GM19324 (cell line): ENCODE measurements around the gene LRRC3B.

ENCODE experiments used
- ATAC-seq: cut with Tn5 transposase; IDR thresholded peaks from one replicate; pipeline ENCODE4 v1.9.1; 2021; ENCODE audit warnings: mild to moderate bottlenecking, moderate library complexity; ENCODE audit not compliant: unreplicated experiment, low FRiP score

The LRRC3B gene

DNA sequence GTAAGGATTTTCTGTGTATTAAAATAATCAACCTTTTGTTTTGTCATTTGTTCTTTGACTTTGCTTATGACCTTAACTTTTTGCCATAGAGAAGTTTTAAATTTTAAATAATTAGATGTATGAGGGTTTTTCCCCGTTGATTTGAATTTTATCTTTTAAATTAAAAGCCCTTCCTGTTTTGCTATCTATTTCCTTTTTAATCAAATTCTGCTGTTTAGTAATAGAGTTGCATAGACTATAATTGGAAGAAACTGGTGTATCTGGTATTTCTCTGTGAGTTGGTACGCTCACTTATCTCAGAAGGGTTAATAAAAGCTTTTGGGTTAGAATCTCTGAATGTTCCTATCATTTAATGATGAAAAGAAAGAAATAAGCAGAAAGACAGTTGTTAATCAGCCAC is 82.2 kb downstream of the LRRC3B start:
- ATAC-seq = no peak

DNA sequence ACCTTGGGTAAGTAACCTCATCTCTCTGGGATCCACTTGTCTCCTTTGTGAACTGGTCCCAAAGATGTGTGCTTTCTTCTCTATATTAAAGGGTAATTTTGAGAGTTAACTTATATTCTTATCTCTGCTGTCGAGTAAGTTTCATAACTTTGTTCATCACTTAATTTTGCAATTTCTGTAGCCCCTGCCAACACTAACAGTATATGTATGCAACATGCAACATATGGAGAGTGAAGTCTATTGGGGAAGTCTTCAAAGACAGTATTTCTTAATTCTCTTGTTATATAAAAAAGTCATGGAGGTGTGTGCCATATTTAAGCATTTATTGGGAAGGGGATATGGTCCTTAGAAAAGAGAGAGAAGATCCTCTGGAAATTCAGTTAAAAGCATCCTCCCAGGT is 85.9 kb downstream of the LRRC3B start:
- ATAC-seq = no peak

- peak; percentile 49 for ATAC-seq
These were observed 89.8 kb downstream of the LRRC3B start for GRCh38 chr3:26712211-26713026.

GRCh38 chr3:26713091-26713490 is 90.5 kb downstream of the LRRC3B start:
- no peak for ATAC-seq

DNA sequence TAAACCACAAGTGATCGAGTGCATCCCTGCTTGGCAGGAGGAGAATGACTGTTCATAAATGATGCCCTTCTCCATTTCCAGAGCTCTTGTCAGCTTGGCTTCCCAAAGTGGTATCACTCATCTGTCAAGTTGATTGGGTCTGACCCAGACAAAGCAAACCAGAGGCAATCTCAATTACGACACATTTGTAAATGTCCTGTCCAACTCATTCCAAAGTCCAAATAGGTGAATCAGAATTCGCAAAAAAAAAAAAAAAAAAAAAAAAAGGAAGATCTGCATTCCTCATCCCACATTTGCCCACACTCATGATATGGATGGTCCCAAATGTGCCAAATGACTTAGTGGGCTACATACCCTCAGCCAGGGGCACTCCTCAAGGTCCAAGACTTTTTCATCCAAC is 91.9 kb downstream of the LRRC3B start:
- no peak for ATAC-seq

GRCh38 chr3:26715431-26715830 is 92.9 kb downstream of the LRRC3B start:
- ATAC-seq = no peak

- ATAC-seq = no peak
These were observed 95.7 kb downstream of the LRRC3B start for GRCh38 chr3:26718315-26718714.

- ATAC-seq = no peak
These were observed 96.6 kb downstream of the LRRC3B start for GRCh38 chr3:26719134-26719533.

DNA sequence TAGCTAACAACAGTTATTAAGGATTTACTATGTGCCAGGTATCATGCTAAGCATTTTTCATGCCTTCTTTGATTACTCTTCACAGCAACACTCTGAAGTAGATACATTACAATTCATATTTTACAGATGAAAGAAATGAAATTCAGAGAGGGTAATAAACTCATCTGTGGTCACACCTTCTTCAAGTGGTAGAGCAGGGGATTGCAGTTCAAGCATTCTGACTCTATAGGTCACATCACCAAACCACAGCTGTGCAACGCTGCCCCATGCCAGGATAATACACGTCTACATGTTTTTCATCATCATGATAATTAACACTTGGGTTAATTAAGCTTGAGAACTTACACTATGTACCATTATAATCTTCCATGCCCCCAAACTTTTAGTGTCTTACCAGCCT is 98.5 kb downstream of the LRRC3B start:
- no peak for ATAC-seq

- no peak for ATAC-seq
These were observed 109.3 kb downstream of the LRRC3B start for GRCh38 chr3:26731843-26732242.

DNA sequence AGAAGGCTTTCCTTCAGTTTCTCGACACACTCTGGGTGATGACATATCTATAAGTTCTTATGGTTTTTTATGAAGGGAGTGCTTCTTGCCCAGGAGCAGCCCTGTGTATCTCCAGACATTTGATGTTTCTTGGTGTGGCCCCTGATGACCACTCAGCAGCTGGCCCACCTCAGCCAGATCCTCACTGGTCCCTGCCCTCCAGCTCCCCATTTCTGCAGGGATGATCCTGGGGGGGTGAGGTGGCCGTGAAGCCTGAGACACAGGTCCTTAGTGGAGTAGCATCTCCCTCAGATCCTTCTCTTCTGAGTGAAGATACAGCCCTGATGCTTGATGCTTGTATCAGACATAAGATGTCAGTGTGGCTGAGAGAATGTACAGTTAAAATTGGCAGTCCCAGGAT is 127.7 kb downstream of the LRRC3B start:
- no peak for ATAC-seq

DNA sequence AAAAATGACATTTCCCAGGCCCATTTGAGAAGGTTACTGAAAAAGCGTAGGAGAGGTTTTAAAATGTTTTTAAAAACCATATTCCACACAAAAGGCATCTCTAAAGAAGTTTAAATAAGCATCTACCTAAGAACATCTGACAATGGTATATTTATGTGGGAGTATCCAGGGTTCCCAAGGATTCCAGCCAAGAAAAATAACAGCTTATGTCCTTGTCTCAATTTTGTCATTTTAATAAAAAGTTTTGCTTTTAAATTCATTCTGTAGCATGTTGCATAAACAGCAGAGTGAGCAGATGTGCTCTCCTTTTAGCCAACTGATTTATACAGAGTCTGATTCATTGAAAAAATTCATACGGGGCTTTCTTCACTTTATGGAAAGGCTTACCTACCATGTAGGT is 129.9 kb downstream of the LRRC3B start:
- no peak for ATAC-seq

- ATAC-seq = no peak
These were observed 130.5 kb downstream of the LRRC3B start for GRCh38 chr3:26753095-26753494.

- no peak for ATAC-seq
These were observed 135.4 kb downstream of the LRRC3B start for GRCh38 chr3:26757978-26758377.
